HG03064 (cell line): ENCODE data around the gene HOXD11.

Source experiments
- ATAC-seq: cut with Tn5 transposase; IDR thresholded peaks from one replicate; pipeline ENCODE4 v1.9.1; 2021; ENCODE audit warnings: low read depth; ENCODE audit not compliant: unreplicated experiment

Gene HOXD11

DNA sequence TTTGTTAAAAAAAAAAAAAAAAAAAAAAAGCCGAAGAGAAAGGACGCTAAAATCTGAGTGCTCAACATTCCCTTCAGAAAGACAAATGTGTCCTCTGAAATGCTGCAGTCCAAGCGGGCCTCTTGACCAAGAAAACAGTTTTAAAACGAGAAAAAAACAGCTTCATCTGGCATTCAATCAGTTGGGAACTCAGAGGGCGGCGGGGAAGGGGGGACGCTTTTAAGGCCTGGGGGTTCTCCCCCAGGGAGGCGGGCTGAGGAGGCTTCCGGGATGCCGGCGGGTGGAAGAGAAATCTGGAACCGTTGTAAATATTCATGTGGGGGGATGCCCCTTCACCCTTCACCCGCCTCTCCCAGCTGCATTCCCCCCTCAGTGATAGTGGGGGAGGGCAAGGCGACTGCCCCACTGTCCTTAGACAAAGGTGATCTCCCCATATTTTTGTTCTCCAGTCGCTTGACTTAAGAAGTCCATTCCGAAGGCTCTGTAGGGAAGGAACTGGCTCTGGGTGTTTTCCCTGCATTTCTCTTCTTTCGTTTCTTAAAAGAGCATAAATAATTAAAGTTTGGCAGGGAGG is 3.3 kb upstream of the HOXD11 start:
- no peak for ATAC-seq

DNA sequence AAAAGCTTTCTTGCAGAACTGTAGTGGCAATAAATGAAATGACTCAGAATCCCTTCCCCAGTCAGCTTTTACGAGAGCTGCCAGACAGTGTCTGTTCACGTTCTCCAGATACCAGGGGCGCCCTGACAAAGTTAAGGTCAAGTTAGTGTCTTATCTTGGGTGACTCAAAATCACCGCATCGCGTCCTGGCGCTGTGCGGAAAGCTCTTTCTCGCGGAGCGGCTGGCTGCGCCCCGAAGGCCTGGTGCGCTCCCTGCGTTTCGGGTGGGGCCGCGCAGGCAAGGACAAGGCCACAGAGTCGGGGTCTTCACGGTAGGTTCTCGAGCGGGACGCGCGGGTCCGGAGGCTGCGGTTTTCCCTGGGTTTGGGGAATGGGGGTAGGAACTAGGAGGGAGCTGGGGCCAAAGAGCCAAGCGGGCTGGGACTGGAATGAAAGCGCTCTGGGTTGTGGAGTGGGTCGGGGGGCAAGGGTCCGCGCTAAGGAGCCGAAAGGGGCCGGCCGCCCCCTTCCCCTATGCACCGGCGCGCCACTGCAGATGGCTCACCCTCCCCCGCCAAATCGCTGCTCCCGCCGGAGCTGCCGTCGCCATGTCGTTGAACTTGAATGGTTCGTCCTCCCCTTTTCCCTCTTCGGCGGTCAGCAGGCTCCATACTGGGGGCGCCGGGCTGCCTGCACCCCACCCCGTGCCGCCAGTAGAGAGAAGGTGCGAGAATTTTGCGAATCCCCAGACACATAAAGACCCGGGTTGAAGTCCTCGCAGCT is 2.6 kb upstream of the HOXD11 start:
- no peak for ATAC-seq

DNA sequence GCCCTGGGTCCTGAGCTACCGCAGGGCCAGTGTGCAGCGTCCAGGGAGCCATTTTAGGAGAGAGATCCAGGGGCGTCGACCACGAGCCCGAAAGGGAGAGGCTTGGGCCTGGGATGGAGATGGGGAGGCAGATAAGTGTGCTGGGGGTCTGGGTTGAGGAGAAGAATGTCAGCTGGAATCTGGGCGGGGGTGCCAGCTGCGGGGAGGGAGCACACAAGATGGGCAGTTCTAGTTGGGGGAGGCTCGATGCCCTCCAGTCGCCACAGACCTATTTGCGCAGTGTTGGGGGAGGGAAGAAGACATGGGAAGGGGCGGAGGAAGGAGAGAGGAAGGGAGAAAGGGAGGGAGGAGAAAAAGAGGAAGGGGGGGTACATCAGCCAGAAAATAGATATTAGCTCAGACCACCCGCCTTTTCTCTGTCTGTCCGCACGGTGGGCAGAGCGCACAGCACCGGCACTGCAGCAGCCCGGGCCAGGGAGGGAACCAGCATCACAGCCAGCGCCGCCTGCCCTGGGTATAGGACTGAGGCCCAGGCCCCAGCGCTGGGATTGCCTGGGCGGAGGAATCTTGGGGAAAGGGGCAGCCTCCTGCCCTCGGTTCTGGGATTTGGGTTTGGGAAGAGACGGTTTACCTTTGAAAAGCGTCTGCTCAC is 1.9 kb upstream of the HOXD11 start:
- ATAC-seq = no peak

- ATAC-seq = no peak
Observed at GRCh38 chr2:176105730-176106580, 1.1 kb upstream of the HOXD11 start.

DNA sequence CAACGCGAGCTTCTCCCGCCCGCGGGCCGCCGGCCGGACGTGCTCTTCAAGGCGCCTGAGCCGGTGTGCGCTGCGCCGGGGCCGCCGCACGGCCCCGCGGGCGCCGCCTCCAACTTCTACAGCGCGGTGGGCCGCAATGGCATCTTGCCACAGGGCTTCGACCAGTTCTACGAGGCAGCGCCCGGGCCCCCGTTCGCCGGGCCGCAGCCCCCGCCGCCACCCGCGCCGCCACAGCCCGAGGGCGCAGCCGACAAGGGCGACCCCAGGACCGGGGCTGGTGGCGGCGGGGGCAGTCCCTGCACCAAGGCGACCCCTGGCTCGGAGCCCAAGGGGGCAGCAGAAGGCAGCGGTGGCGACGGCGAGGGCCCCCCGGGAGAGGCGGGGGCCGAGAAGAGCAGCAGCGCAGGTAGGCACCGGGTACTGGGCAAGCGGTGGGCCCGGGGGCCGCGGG is 676 bp downstream of the HOXD11 start:
- ATAC-seq = no peak

DNA sequence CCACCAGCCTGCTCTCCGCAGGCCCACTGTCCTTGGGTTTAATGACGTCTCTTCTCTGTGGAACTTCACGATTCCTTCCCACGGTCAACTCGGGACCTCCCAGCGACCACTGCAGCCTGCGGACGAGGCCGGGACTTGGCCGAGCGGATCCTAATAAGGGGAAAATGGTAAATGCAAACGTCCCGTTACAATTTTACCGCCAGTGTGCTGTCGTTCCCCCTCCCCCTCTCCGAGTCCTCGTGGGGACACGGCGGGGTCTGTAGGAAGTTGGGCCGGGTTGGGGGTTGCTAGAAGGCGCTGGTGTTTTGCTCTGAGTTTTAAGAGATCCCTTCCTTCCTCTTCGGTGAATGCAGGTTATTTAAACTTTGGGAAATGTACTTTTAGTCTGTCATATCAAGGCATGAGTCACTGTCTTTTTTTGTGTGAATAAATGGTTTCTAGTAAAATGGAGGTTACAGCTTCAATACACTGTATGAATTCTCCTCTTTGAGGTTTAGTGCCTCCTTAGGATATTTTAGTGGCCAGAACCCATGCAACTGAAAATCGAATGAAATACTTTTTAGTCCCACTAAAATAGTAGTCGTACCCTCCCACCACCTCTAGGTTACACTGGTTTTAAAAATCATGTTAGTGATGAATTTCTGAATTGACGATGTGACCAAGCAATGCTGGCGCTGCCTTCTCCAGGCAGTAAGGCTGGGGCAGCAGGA is 2.3 kb downstream of the HOXD11 start:
- ATAC-seq = no peak

DNA sequence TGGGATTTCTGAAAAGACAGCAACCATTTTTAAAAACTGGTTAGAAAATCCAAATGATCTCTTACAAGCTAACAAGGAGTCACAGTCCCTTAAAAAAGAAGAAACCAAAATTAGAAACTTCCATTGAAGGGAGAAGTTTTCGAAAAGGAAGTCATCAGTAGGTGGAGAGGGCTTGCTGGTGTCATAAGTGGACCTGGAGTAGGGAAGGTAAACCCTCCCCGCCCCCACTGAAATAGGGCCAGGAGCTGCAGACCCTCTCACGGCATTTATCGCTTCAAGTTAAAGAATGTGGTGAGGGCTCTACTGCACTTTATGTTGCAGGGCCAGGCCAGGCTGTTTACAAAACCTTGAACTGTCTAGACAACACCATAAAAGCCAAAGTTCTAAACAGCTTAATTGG is 2.9 kb downstream of the HOXD11 start:
- ATAC-seq = no peak

- ATAC-seq = no peak
Observed at GRCh38 chr2:176110415-176111308, 3.6 kb downstream of the HOXD11 start.

DNA sequence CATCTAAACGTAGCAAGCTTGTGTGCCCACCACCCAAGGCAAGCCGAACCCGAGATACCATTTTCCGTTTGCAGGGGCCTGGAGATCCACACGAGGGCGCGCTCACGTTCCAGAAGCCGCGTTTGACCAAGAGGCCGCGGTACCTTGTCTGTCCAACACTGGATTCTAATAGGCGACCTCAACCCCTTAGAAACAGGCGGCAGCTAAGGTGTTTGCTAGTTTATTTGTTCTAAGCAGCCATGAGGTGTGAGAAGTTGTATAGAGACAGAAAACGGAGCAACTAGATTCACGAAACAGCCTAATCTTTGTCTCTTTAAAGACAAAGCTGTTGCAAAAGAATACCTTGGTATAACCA is 4.2 kb downstream of the HOXD11 start:
- no peak for ATAC-seq

GRCh38 chr2:176111846-176112374 is 4.8 kb downstream of the HOXD11 start:
- ATAC-seq = no peak

GRCh38 chr2:176112375-176113302 is 5.6 kb downstream of the HOXD11 start:
- ATAC-seq = no peak

GRCh38 chr2:176114120-176114929 is 7.2 kb downstream of the HOXD11 start:
- ATAC-seq = no peak

- ATAC-seq = no peak
Observed at GRCh38 chr2:176114930-176115625, 8.0 kb downstream of the HOXD11 start.

GRCh38 chr2:176115883-176116813 is 9.1 kb downstream of the HOXD11 start, which contains the start of gene HOXD10:
HOXD10 (plus strand) TSS chr2:176116778; CDS start chr2:176116834, 56 bp downstream.
- no peak for ATAC-seq

DNA sequence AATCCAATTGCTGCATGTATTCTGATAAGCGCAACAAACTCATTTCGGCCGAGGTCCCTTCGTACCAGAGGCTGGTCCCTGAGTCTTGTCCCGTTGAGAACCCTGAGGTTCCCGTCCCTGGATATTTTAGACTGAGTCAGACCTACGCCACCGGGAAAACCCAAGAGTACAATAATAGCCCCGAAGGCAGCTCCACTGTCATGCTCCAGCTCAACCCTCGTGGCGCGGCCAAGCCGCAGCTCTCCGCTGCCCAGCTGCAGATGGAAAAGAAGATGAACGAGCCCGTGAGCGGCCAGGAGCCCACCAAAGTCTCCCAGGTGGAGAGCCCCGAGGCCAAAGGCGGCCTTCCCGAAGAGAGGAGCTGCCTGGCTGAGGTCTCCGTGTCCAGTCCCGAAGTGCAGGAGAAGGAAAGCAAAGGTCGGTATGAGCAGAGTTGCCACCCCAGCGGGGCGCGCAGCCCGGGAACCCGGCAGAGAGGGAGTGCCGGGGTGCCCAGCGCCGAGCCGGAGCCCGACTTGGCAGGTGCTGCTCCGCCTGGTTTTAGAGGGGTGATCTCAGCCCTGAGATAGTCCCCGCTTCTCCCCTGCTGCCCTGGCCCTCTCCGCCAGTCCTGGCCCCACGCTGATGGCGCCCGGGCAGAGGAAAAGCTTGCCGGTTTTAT is 10.2 kb downstream of the HOXD11 start:
- ATAC-seq = no peak
